ENCODE measurements around the gene BLTP3A.
"Not testable (repeated sequence)": the region's sequence is repeated elsewhere in the genome, so short reads cannot be mapped to it uniquely, and the experiment has no call there.

BLTP3A gene

GRCh38 chr6:34806738-34807453, 15.0 kb downstream of the BLTP3A start:
- H3K27me3 ChIP-seq, result no peaks in the 10 kb centered on the region
- no peaks in the 10 kb centered on the region for H3K36me3 ChIP-seq
- no peak overlapping the region for H3K27ac ChIP-seq
- H3K9me3 ChIP-seq, result no peaks in the 10 kb centered on the region
- DNase-seq, result no peak
- TF ChIP-seq, protein P1, sequence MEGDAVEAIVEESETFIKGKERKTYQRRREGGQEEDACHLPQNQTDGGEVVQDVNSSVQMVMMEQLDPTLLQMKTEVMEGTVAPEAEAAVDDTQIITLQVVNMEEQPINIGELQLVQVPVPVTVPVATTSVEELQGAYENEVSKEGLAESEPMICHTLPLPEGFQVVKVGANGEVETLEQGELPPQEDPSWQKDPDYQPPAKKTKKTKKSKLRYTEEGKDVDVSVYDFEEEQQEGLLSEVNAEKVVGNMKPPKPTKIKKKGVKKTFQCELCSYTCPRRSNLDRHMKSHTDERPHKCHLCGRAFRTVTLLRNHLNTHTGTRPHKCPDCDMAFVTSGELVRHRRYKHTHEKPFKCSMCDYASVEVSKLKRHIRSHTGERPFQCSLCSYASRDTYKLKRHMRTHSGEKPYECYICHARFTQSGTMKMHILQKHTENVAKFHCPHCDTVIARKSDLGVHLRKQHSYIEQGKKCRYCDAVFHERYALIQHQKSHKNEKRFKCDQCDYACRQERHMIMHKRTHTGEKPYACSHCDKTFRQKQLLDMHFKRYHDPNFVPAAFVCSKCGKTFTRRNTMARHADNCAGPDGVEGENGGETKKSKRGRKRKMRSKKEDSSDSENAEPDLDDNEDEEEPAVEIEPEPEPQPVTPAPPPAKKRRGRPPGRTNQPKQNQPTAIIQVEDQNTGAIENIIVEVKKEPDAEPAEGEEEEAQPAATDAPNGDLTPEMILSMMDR (IDR thresholded peaks at IDR 0.05), result no peak
- no peaks in the 10 kb centered on the region for H3K4me1 ChIP-seq
- H3K4me3 ChIP-seq, result no peak overlapping the region
- intact Hi-C loops (cut with DNase I; ENCODE audit: low total_unique reads), result no loop called here

DNA sequence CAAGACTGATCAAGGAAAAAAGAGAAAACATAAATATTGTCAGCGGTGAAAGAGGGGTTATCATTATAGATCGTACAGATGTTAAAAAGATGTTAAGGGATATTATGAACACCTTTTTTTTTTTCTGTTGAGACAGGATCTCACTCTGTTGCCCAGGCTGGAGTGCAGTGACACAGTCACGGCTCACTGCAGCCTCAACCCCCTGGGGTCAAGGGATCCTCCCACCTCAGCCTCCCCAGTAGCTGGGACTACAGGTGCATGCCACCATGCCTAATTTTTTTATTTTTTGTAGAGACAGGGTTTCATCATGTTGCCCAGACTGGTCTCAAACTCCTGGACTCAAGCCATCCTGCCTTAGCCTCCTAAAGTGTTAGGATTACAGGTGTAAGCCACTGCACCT, 16.6 kb downstream of the BLTP3A start:
- H3K9me3 ChIP-seq; H3K4me3 ChIP-seq; H3K27me3 ChIP-seq; intact Hi-C loops (cut with DNase I; ENCODE audit: low total_unique reads); DNase-seq; H3K36me3 ChIP-seq; H3K27ac ChIP-seq; H3K4me1 ChIP-seq: not testable (repeated sequence)

GRCh38 chr6:34809419-34809818, 17.5 kb downstream of the BLTP3A start:
- intact Hi-C loops (cut with DNase I; ENCODE audit: low total_unique reads); H3K9me3 ChIP-seq; H3K4me1 ChIP-seq; H3K4me3 ChIP-seq; DNase-seq; H3K27me3 ChIP-seq; H3K36me3 ChIP-seq; H3K27ac ChIP-seq: not testable (repeated sequence)

GRCh38 chr6:34810017-34810882, 18.4 kb downstream of the BLTP3A start:
- intact Hi-C loops (cut with DNase I; ENCODE audit: low total_unique reads), result no loop called here
- H3K4me3 ChIP-seq, result no peak overlapping the region
- H3K9me3 ChIP-seq, result no peaks in the 10 kb centered on the region
- peaks cover 0 to 10% (median 3%) of the 10 kb centered on the region in 4 donors for H3K4me1 ChIP-seq
- no peak for DNase-seq
- H3K27ac ChIP-seq, result no peak overlapping the region
- H3K36me3 ChIP-seq, result no peaks in the 10 kb centered on the region
- H3K27me3 ChIP-seq, result no peaks in the 10 kb centered on the region
- TF ChIP-seq, protein P1 (IDR thresholded peaks at IDR 0.05), result no peak

- Histone ChIP-seq H3K9me3 (no peaks in the 10 kb centered on the region), H3K4me3 (no peak overlapping the region), H3K36me3 (no peaks in the 10 kb centered on the region), H3K27ac (no peak overlapping the region), H3K4me1 (peaks cover 0 to 10% (median 3%) of the 10 kb centered on the region in 4 donors), H3K27me3 (no peaks in the 10 kb centered on the region)
- DNase-seq, result no peak
- TF ChIP-seq, protein P1 (IDR thresholded peaks at IDR 0.05), result no peak
- intact Hi-C loops (cut with DNase I; ENCODE audit: low total_unique reads), result no loop called here
These were observed 19.2 kb downstream of the BLTP3A start for GRCh38 chr6:34810936-34811632.

GRCh38 chr6:34813028-34813713, 21.3 kb downstream of the BLTP3A start:
- no peaks in the 10 kb centered on the region for H3K36me3 ChIP-seq
- H3K4me1 ChIP-seq, result peaks cover 0 to 10% (median 3%) of the 10 kb centered on the region in 4 donors
- intact Hi-C loops (cut with DNase I; ENCODE audit: low total_unique reads), result no loop called here
- no peak overlapping the region for H3K27ac ChIP-seq
- H3K4me3 ChIP-seq, result no peak overlapping the region
- no peaks in the 10 kb centered on the region for H3K9me3 ChIP-seq
- TF ChIP-seq, protein P1 (IDR thresholded peaks at IDR 0.05), result no peak
- H3K27me3 ChIP-seq, result no peaks in the 10 kb centered on the region
- DNase-seq, result no peak
